Measurements from ENCODE around the gene ANTXR2. TPM values are rescaled to one million over a fixed set of nuclear protein-coding genes. Genes with fewer than 3 reads are reported as not detected.

Gene ANTXR2
- total RNA-seq, 6 experiments from 2014 or later, result 24.5 to 86.0 (median 33.7) TPM

GRCh38 chr4:79852305-79852730 lies 220.7 kb downstream of the ANTXR2 start:
- Histone ChIP-seq H3K27ac (no peak overlapping the region), H3K9me3 (no peaks in the 10 kb centered on the region), H3K4me1 (no peaks in the 10 kb centered on the region), H3K4me3 (no peak overlapping the region), H3K27me3 (no peaks in the 10 kb centered on the region), H3K36me3 (no peaks in the 10 kb centered on the region)
- TF ChIP-seq CTCF (IDR thresholded peaks at IDR 0.05) (no peak), POLR2A (IDR thresholded peaks at IDR 0.05) (no peak)
- WGBS (ENCODE audit: insufficient coverage, low coverage, low lambda C conversion rate, missing lambda C conversion rate), result 32% methylated on average over 4 of the region's 4 CpGs
- DNase-seq (no peak), ATAC-seq (peak in 2 of 4 donors; percentile 32 to 45)
- intact Hi-C loops (cut with DNase I), result no loop called here

GRCh38 chr4:79851625-79852304 lies 221.3 kb downstream of the ANTXR2 start:
- 54% methylated on average over 1 of the region's 1 CpG for WGBS (ENCODE audit: insufficient coverage, low coverage, low lambda C conversion rate, missing lambda C conversion rate)
- intact Hi-C loops (cut with DNase I), result no loop called here
- no peak for ATAC-seq

More at GRCh38 chr4:79851625-79852304, 221.3 kb downstream of the ANTXR2 start:
- no peaks in the 10 kb centered on the region for H3K27me3 ChIP-seq
- no peak overlapping the region for H3K27ac ChIP-seq
- DNase-seq, result no peak
- H3K4me1 ChIP-seq, result no peaks in the 10 kb centered on the region
- no peaks in the 10 kb centered on the region for H3K9me3 ChIP-seq
- TF ChIP-seq CTCF (IDR thresholded peaks at IDR 0.05), result no peak
- TF ChIP-seq POLR2A (IDR thresholded peaks at IDR 0.05), result no peak
- no peaks in the 10 kb centered on the region for H3K36me3 ChIP-seq
- no peak overlapping the region for H3K4me3 ChIP-seq

Other genes starting within 250 kb of the ANTXR2 start
- under 1 TPM in 5 of 6 experiments, not detected in 1; 0.07 to 0.37 (median 0.12) TPM for gene PRDM8, start 124.3 kb upstream of the ANTXR2 start, total RNA-seq
- not detected for gene FGF5, start 193.4 kb upstream of the ANTXR2 start, total RNA-seq

Data from right lobe of liver (tissue), 6 donors.